Ishikawa (cell line): ENCODE results near the gene EFCAB5.

Experiments
- EGR1 ChIP-seq: IDR thresholded peaks from 2 replicates; pipeline ENCODE4 v1.6.1; 2012
- EP300 ChIP-seq: IDR thresholded peaks from 2 replicates; pipeline ENCODE4 v1.6.1; 2012; ENCODE audit warnings: borderline replicate concordance
- FOXM1 ChIP-seq: IDR thresholded peaks from 2 replicates; pipeline ENCODE4 v1.6.1; 2012; ENCODE audit warnings: low read depth, borderline replicate concordance
- MAX ChIP-seq: IDR thresholded peaks from 2 replicates; pipeline ENCODE4 v1.6.1; 2012
- NFIC ChIP-seq: IDR thresholded peaks from 2 replicates; pipeline ENCODE4 v1.6.1; 2012
- RAD21 ChIP-seq: IDR thresholded peaks from 2 replicates; pipeline ENCODE4 v1.6.1; 2012; ENCODE audit warnings: low read depth
- TAF1 ChIP-seq: IDR thresholded peaks from 2 replicates; pipeline ENCODE4 v1.6.1; 2012; ENCODE audit warnings: low read depth, mild to moderate bottlenecking
- TEAD4 ChIP-seq: IDR thresholded peaks from 2 replicates; pipeline ENCODE4 v1.6.1; 2012
- YY1 ChIP-seq: IDR thresholded peaks from 2 replicates; pipeline ENCODE4 v1.6.1; 2012; ENCODE audit warnings: low read depth
- TF ChIP-seq, protein P1 (sequence below): IDR thresholded peaks from 2 replicates; pipeline ENCODE4 v1.6.1; 2012; ENCODE audit warnings: low read depth, mild to moderate bottlenecking

DNA sequence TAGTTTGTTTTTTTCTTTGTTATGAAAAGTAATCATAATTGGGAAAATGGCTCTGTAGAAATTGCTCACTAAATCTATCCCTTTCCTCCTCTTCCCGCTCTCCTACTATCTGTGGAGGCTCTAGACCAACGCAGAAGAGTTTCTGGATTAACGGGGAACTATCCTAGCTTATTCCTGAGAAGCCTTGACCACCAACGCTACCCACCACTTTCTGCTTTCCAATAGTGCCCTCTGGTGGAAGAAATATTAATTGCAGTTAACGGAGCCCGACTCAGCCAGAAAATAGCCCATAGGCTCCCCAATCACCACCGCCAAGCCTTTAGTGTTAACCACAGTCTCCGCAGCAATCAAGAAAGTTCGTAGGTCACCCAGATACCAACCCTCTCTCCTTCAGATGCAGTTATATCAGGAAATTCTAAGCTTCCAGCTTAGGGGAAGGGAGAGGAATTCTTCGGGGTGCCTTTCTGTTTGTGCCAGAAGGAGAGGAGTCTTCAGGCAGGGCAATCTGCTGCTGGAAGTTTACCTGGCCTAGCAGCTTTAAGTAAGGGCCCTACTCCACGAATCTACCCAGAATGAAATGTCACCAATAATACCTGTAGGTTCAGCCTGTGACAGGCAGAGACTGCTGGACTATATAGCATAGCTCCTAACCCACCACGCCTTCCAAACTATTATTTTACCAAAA lies 152.2 kb downstream of the EFCAB5 start:
- TF ChIP-seq YY1, result no peak
- TF ChIP-seq MAX, result no peak
- TF ChIP-seq TEAD4, result no peak
- no peak for TF ChIP-seq EP300
- no peak for TF ChIP-seq TAF1
- TF ChIP-seq NFIC, result no peak
- TF ChIP-seq RAD21, result peak; percentile 89
- TF ChIP-seq, protein P1, sequence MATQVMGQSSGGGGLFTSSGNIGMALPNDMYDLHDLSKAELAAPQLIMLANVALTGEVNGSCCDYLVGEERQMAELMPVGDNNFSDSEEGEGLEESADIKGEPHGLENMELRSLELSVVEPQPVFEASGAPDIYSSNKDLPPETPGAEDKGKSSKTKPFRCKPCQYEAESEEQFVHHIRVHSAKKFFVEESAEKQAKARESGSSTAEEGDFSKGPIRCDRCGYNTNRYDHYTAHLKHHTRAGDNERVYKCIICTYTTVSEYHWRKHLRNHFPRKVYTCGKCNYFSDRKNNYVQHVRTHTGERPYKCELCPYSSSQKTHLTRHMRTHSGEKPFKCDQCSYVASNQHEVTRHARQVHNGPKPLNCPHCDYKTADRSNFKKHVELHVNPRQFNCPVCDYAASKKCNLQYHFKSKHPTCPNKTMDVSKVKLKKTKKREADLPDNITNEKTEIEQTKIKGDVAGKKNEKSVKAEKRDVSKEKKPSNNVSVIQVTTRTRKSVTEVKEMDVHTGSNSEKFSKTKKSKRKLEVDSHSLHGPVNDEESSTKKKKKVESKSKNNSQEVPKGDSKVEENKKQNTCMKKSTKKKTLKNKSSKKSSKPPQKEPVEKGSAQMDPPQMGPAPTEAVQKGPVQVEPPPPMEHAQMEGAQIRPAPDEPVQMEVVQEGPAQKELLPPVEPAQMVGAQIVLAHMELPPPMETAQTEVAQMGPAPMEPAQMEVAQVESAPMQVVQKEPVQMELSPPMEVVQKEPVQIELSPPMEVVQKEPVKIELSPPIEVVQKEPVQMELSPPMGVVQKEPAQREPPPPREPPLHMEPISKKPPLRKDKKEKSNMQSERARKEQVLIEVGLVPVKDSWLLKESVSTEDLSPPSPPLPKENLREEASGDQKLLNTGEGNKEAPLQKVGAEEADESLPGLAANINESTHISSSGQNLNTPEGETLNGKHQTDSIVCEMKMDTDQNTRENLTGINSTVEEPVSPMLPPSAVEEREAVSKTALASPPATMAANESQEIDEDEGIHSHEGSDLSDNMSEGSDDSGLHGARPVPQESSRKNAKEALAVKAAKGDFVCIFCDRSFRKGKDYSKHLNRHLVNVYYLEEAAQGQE, result no peak
- no peak for TF ChIP-seq EGR1
- no peak for TF ChIP-seq FOXM1
